Measurements from ENCODE around the gene BAK1. TPM values are rescaled to one million over a fixed set of nuclear protein-coding genes. Genes with fewer than 3 reads are reported as not detected.
"Not testable (repeated sequence)": the region's sequence is repeated elsewhere in the genome, so short reads cannot be mapped to it uniquely, and the experiment has no call there.

BAK1 gene
- total RNA-seq, 2 donors from 2014 or later = 6.2 to 13.6 TPM

DNA sequence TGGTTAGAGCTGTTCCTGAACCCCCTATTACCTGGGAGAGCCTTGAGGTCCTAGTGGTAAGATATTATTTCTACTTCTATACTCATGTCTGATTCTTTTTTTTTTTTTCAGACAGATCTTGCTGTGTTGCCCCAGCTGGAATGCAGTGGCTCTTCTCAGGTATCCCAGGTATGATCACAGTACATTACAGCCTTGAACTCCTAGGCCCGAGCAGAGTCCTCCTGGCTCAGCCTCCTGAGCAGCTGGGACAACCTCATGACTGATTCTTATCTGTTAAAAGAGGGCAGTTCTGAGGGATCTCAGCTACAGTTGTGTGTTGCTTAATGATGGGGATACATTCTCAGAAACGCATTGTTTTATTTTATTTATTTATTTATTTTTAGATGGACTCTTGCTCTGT lies 30.2 kb downstream of the BAK1 start:
- H3K9me3 ChIP-seq = no peaks in the 10 kb centered on the region
- no peaks in the 10 kb centered on the region for H3K36me3 ChIP-seq
- WGBS = 93% methylated on average over 2 of the region's 2 CpGs
- no peak for DNase-seq (ENCODE audit: low spot score)
- no peaks in the 10 kb centered on the region for H3K27me3 ChIP-seq (replicated peaks; ENCODE audit: insufficient read depth)
- H3K27ac ChIP-seq = no peak overlapping the region
- TF ChIP-seq POLR2A (IDR thresholded peaks at IDR 0.05) (no peak), POLR2AphosphoS5 (IDR thresholded peaks at IDR 0.05) (no peak)
- TF ChIP-seq, protein P1, sequence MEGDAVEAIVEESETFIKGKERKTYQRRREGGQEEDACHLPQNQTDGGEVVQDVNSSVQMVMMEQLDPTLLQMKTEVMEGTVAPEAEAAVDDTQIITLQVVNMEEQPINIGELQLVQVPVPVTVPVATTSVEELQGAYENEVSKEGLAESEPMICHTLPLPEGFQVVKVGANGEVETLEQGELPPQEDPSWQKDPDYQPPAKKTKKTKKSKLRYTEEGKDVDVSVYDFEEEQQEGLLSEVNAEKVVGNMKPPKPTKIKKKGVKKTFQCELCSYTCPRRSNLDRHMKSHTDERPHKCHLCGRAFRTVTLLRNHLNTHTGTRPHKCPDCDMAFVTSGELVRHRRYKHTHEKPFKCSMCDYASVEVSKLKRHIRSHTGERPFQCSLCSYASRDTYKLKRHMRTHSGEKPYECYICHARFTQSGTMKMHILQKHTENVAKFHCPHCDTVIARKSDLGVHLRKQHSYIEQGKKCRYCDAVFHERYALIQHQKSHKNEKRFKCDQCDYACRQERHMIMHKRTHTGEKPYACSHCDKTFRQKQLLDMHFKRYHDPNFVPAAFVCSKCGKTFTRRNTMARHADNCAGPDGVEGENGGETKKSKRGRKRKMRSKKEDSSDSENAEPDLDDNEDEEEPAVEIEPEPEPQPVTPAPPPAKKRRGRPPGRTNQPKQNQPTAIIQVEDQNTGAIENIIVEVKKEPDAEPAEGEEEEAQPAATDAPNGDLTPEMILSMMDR (IDR thresholded peaks at IDR 0.05) = no peak
- intact Hi-C loops (cut with DNase I) = no loop called here
- no peaks in the 10 kb centered on the region for H3K4me1 ChIP-seq (replicated peaks)
- H3K4me3 ChIP-seq = no peak overlapping the region

DNA sequence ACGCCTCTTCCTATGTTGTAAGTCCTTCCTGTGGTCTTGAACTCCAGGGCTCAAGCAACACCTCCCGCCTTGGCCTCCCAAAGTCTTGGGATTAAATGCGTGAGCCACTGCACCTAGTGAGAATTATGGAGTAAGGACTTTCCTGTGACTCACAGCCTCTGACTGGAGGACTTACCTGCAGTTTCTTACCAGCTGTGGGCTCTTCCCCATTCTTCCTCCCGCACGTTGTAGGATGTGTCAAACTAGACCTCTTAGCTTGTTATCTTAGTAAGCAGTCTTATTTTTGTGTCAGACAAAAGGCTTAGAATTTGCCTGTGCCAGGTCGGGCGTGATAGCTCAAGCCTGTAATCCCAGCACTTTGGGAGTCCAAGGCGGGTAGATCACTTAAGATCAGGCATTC lies 30.9 kb downstream of the BAK1 start:
- Histone ChIP-seq H3K36me3 (no peaks in the 10 kb centered on the region), H3K9me3 (no peaks in the 10 kb centered on the region), H3K4me3 (no peak overlapping the region), H3K27me3 (replicated peaks; ENCODE audit: insufficient read depth) (no peaks in the 10 kb centered on the region), H3K27ac (no peak overlapping the region), H3K4me1 (replicated peaks) (no peaks in the 10 kb centered on the region)
- TF ChIP-seq POLR2A (IDR thresholded peaks at IDR 0.05) = no peak
- TF ChIP-seq POLR2AphosphoS5 (IDR thresholded peaks at IDR 0.05) = no peak
- TF ChIP-seq, protein P1 (IDR thresholded peaks at IDR 0.05) = no peak
- WGBS = 72% methylated on average over 8 of the region's 8 CpGs
- DNase-seq (ENCODE audit: low spot score) = no peak
- intact Hi-C loops (cut with DNase I) = no loop called here

- Histone ChIP-seq H3K4me3 (no peak overlapping the region), H3K36me3 (no peaks in the 10 kb centered on the region), H3K27me3 (replicated peaks; ENCODE audit: insufficient read depth) (no peaks in the 10 kb centered on the region), H3K4me1 (replicated peaks) (no peaks in the 10 kb centered on the region), H3K27ac (no peak overlapping the region), H3K9me3 (no peaks in the 10 kb centered on the region)
- no peak for TF ChIP-seq POLR2AphosphoS5 (IDR thresholded peaks at IDR 0.05)
- TF ChIP-seq POLR2A (IDR thresholded peaks at IDR 0.05) = no peak
- TF ChIP-seq, protein P1 (IDR thresholded peaks at IDR 0.05) = no peak
- intact Hi-C loops (cut with DNase I) = no loop called here
- no peak for DNase-seq (ENCODE audit: low spot score)
- WGBS = 35% methylated on average over 2 of the region's 2 CpGs
Observed at GRCh38 chr6:33547499-33547898, 32.6 kb downstream of the BAK1 start.

DNA sequence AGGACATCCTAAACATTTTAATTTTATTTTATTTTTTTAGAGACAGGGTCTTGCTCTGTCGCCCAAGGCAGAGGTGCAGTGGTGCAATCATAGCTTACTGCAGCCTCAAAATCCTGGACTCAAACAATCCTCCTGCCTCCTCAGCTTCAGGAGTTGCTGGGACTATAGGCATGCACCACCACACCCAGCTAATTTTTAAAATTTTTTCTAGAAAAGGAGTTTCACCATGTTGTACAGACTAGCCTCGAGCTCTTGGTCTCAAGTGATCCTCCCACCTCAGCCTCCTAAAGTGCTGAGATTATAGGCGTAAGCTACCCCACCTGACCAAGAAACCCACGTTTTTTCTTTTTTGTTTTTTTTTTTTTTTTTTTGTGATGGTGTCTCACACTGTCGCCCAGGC lies 33.3 kb downstream of the BAK1 start:
- Histone ChIP-seq H3K9me3 (no peaks in the 10 kb centered on the region), H3K36me3 (no peaks in the 10 kb centered on the region), H3K27me3 (replicated peaks; ENCODE audit: insufficient read depth) (no peaks in the 10 kb centered on the region), H3K4me1 (replicated peaks) (no peaks in the 10 kb centered on the region), H3K4me3 (no peak overlapping the region), H3K27ac (no peak overlapping the region)
- TF ChIP-seq, protein P1 (IDR thresholded peaks at IDR 0.05) = no peak
- no peak for TF ChIP-seq POLR2A (IDR thresholded peaks at IDR 0.05)
- no peak for TF ChIP-seq POLR2AphosphoS5 (IDR thresholded peaks at IDR 0.05)
- 82% methylated on average over 5 of the region's 5 CpGs for WGBS
- intact Hi-C loops (cut with DNase I) = no loop called here
- no peak for DNase-seq (ENCODE audit: low spot score)

GRCh38 chr6:33545292-33545691 lies 34.8 kb downstream of the BAK1 start:
- DNase-seq (ENCODE audit: low spot score); H3K36me3 ChIP-seq; H3K27me3 ChIP-seq (replicated peaks; ENCODE audit: insufficient read depth); H3K4me1 ChIP-seq (replicated peaks); H3K4me3 ChIP-seq; H3K9me3 ChIP-seq; H3K27ac ChIP-seq; intact Hi-C loops (cut with DNase I): not testable (repeated sequence)
- WGBS = 86% methylated on average over 11 of the region's 11 CpGs

All from prostate gland (tissue), 2 donors.